Right kidney (tissue), 1 donor: Measurements from ENCODE around the gene SRD5A1.
"Not testable (repeated sequence)": the region's sequence is repeated elsewhere in the genome, so short reads cannot be mapped to it uniquely, and the experiment has no call there.

Source experiments
- DNase-seq: peaks from one replicate; pipeline ENCODE4 v3.0.0-alpha.2; 2016

The SRD5A1 gene

DNA sequence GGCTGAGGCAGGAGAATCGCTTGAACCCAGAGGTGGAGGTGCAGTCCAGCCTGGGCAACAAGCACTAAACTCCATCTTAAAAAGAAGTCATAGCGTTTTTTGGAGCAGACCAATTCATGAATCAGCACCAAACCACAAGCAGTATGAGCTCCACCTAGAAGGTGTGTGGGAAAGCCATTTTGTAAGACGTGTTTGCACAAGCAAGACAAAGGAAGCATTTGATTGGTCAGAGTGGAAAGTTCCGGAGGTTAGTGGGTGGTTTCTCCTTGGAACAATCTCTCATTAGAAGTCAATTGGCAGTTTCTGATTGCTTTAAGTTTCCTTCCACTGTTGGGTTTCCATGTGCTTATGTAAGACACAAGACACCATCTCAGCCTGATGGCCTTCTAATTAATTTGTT is 5.0 kb downstream of the SRD5A1 start:
- DNase-seq: no peak

DNA sequence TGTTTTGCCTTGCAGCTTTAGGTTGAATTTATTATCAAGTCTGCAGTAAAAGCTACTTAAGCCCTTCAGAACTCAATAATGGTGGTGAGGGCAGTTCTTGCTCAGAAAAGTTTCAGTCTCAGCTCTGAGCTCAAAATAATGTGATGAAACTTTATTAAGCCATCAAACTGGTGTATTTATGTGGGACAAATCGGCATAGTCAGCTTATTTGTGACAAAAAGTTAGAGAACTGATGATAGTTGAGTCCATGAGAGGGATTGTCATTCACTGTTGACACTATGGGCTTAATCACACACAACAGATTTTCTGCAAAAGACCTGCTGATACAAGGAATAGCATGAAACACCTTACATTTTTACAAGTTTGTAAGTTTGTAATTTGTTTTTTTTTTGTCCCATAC is 9.4 kb downstream of the SRD5A1 start:
- no peak for DNase-seq

- no peak for DNase-seq
These were observed 11.6 kb downstream of the SRD5A1 start for GRCh38 chr5:6644794-6645241.

DNA sequence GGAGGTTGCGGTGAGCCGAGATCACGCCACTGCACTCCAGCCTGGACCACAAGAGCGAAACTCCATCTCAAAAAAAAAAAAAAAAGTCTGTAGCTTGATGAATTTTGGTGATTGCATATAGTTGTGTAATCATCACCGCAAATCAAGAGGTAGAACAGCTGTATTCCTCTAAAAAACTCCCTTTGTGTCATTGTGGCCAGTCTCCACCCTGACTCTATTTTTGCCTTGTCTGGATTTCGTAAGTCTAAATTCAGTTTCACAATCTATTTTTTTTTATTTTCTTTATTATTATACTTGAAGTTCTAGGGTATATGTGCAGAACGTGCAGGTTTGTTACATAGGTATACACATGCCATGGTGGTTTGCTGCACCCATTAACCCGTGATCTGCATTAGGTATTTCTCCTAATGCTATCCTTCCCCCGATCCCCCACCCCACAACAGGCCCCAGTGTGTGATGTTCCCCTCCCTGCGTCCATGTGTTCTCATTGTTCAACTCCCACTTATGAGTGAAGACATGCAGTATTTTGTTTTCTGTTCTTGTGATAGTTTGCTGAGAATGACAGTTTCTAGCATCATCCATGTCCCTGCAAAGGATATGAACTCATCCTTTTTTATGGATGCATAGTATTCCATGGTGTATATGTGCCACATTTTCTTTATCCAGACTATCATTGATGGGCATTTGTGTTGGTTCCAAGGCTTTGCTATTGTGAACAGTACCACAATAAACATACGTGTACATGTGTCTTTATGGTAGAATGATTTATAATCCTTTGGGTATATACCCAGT is 12.5 kb downstream of the SRD5A1 start:
- DNase-seq: not testable (repeated sequence)

DNA sequence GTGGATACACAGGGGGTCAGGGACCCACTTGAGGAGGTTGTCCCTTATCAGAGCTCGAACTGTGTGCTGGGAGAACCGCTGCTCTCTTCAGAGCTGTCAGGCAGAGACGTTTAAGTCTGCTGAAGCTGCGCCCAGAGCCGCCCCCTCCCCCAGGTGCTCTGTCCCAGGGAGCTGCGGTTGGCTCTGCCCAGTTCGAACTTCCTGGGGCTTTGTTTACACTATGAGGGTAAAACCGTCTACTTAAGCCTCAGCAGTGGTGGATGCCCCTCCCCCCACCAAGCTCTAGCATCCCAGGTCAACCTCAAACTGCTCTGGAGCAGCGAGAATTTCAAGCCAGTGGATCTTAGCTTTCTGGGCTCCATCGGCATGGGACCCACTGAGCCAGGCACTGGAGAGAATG is 15.9 kb downstream of the SRD5A1 start:
- DNase-seq: no peak

DNA sequence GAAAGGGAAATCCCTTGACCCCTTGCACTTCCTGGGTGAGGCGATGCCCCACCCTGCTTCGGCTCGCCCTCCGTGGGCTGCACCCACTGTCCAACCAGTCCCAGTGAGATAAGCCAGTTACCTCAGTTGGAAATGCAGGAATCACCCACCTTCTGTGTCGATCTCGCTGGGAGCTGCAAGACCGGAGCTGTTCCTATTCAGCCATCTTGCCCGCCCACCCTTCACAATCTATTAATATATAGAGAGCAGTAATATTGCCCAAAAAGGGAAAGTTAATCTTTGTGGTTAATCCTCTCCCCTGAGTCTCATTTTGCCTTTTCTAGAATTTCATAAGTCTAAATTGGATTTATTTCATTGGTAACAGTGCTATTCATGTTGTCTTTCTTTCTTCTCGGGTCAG is 16.4 kb downstream of the SRD5A1 start:
- DNase-seq: no peak

- DNase-seq: no peak
These were observed 18.8 kb downstream of the SRD5A1 start for GRCh38 chr5:6652025-6652424.

DNA sequence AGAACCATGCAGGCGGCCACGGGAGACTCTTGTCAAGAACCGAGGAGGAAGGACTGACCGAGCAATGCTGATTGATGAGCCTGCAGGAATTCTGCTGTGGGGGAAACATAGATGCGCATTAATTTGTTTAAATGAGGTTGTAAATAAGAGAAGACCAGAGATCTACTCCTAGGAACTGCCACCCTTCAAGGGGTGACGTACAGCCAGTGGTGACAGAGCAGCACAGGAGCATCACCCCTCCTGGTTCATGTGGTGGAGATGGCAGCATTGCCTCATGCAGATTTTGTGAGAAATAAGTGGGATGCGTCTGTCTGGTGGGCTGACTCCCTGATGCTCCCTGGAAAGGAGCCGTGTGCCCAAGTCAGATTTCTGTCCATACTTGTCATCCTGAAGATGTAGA is 22.2 kb downstream of the SRD5A1 start:
- no peak for DNase-seq

DNA sequence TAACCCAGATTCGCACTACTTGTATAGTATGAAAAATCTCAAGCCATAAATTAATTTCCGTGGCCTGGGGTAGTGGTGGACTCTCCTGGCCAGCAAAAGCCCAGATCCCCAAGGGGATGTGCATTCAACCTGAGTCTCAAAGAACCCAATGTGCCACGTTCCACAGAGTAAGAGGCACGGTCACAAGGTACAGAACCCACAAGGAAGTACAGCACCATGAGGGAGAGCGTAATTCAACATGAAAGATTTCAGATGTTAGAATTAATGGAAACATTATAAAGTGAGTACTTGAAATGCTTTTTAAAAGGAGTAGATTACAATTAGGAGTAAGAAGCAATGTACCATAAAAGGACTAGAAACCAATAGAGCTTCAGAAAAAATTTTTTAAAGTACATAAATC is 23.4 kb downstream of the SRD5A1 start:
- DNase-seq: no peak

GRCh38 chr5:6659941-6660684 is 26.9 kb downstream of the SRD5A1 start:
- no peak for DNase-seq

GRCh38 chr5:6660688-6661087 is 27.4 kb downstream of the SRD5A1 start:
- no peak for DNase-seq

DNA sequence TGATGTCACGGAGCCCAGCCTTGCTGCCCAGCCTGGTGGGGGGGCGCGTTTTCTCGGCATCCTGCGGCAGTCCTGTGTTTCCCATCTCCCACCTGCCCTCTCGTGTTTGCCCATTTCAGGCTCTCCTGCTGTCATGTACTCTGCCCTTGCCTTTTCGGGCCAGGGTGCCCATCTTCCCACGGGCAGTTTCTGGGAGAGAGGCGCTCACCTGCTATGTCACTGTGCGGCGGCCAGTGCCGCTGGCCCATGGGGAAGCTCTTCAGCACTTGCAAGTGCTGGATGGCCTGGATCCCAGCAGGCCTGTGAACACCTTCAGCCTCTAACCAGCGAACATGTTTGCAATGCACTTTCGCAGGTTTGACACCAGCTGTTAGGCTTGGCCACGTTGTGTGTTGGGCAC is 33.5 kb downstream of the SRD5A1 start:
- no peak for DNase-seq

- no peak for DNase-seq
These were observed 34.4 kb downstream of the SRD5A1 start for GRCh38 chr5:6667648-6668047.

DNA sequence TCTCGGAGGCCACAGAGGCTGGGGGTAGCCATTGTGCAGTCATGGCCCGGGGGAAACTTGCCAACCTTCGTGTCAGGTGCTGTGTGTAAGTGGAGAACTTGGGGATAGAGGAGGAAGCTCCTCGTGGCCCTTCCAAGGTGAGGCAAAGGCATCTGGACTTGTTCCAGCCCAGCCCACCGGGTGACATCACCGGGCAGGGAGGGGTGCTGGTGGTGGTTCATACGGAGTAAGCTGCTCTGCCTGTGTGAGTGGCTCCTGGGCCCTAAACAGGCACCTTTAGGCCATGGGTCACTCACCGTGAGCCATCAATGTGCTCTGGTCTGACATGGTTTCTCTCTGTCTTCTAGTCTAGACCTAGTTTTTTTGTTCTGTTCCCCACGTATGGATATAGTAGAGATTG is 35.5 kb downstream of the SRD5A1 start:
- DNase-seq: not testable (repeated sequence)

DNA sequence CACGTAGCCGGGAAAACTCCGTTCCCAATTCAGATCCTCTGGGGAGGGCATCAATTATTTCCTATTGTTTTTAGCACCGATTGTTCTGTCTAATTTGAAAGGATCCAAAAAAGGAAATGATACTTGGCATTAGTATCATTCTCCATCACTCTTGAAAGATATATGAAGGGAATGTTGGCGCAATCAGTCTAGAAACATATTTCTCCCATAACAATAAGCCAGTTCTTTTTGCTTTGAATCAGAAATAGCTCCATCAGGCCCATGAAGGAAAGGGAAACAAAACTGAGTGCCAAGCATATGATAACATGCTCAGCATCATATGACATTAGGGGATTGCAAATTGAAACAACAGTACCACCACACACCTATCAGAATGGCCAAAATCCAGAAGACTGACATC is 39.8 kb downstream of the SRD5A1 start:
- no peak for DNase-seq

GRCh38 chr5:6673963-6674362 is 40.7 kb downstream of the SRD5A1 start:
- no peak for DNase-seq

GRCh38 chr5:6674421-6674820 is 41.2 kb downstream of the SRD5A1 start:
- DNase-seq: no peak

DNA sequence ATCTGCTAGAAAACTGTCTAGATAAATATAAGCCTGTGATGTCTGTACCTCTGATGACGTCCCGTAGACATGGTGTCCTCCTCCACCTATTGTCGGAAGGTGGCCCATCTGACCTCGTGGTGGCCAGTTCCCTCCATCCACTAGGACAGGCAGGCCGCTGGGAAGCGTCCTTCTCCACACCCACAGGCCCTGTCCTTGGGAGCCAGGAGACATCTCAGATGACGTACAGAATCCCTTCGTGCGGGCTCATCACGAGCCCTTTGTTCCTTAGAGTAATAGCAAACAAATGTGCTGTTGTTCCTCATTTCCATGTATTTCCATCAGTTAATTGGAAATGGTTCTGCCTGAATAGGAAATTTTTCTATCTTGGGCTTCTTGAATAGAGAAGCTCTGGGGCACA is 41.6 kb downstream of the SRD5A1 start:
- DNase-seq: no peak

GRCh38 chr5:6675784-6676491 is 42.7 kb downstream of the SRD5A1 start:
- no peak for DNase-seq

DNA sequence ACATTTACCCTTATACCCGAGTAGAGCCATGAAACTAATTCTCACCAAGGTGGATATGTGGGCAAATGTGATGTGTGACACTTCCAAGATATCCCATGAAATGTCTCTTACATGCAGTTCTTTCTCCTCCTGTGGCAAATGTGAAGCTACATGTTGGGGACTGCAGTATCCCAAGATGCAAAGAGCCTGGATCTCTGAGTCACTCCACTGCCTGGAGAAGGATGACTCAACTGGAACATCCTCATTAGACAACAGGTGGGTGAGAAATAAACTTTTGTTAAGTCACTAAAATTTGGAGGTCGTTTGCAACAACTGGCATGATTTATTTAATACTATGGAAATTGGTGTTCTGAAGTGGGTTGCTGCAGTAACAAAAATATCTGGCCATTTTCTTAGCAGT is 43.5 kb downstream of the SRD5A1 start:
- DNase-seq: no peak

- DNase-seq: no peak
These were observed 45.1 kb downstream of the SRD5A1 start for GRCh38 chr5:6678385-6678784.

DNA sequence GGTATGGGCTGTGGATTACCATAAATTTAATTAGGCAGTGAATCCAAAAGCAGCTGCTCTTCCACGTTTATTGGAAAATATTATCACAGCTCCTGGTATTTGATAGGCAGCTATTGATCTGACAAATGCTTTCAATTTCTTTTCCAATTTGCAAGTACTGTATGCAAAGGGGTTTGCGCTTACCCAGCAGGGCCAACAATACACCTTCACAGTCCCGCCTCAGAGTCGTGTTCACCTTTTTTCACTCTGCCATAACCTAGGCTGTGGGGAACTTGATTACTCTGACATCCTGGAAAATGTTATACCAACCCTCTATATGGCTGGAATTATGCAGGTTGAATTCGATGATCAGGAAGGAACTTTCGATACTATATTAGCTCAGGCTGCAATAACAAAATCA is 47.7 kb downstream of the SRD5A1 start:
- no peak for DNase-seq

GRCh38 chr5:6681682-6682081 is 48.4 kb downstream of the SRD5A1 start:
- no peak for DNase-seq
